Tibial nerve (tissue), 3 donors: ENCODE measurements around the gene BANP.

Experiments used
- CTCF ChIP-seq, 5 experiments: fragments of 200-600 bp in 3 of 5; fragments of 450-650 bp in 2 of 5; sonication (generic) in 3 of 5; IDR thresholded peaks; one replicate each; pipeline ENCODE4 v1.5.1; 2016 to 2019; ENCODE audit warnings: antibody characterized with exemption in 5 of 5, mild to moderate bottlenecking in 3 of 5, moderate library complexity in 2 of 5
- POLR2A ChIP-seq, 2 donors: fragments of 450-650 bp; IDR thresholded peaks; one replicate each; pipeline ENCODE4 v1.6.1; 2017; ENCODE audit warnings: antibody characterized with exemption in 2 of 2, mild to moderate bottlenecking in 2 of 2, moderate library complexity in 2 of 2

GRCh38 chr16:88055356-88055755 lies 104.1 kb downstream of the BANP start:
- TF ChIP-seq CTCF (IDR thresholded peaks at IDR 0.05), result no peak
- TF ChIP-seq POLR2A (IDR thresholded peaks at IDR 0.05), result no peak
